Neural progenitor cell (in vitro differentiated cells): ENCODE data around the gene GP5.

Experiments used
- EZH2 ChIP-seq: fragments of 200-600 bp; sonication (generic); IDR thresholded peaks from 2 replicates; pipeline ENCODE4 v1.6.1; 2017; ENCODE audit warnings: antibody characterized with exemption, mild to moderate bottlenecking, moderate library complexity
- TF ChIP-seq, protein P1 (sequence below): fragments of 200-600 bp; sonication (generic); IDR thresholded peaks from 2 replicates; pipeline ENCODE4 v1.5.1; 2017; ENCODE audit warnings: antibody characterized with exemption, mild to moderate bottlenecking

GRCh38 chr3:194368918-194369317 lies 30.1 kb downstream of the GP5 start:
- no peak for TF ChIP-seq EZH2
- TF ChIP-seq, protein P1, sequence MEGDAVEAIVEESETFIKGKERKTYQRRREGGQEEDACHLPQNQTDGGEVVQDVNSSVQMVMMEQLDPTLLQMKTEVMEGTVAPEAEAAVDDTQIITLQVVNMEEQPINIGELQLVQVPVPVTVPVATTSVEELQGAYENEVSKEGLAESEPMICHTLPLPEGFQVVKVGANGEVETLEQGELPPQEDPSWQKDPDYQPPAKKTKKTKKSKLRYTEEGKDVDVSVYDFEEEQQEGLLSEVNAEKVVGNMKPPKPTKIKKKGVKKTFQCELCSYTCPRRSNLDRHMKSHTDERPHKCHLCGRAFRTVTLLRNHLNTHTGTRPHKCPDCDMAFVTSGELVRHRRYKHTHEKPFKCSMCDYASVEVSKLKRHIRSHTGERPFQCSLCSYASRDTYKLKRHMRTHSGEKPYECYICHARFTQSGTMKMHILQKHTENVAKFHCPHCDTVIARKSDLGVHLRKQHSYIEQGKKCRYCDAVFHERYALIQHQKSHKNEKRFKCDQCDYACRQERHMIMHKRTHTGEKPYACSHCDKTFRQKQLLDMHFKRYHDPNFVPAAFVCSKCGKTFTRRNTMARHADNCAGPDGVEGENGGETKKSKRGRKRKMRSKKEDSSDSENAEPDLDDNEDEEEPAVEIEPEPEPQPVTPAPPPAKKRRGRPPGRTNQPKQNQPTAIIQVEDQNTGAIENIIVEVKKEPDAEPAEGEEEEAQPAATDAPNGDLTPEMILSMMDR, result no peak
